SK-N-SH treated with all-trans-retinoic acid at 6 μM for 48 hours (cell line): ENCODE data around the gene BHMT2.

Experiments used
- GLIS3 ChIP-seq: fragments of 250-450 bp; sonication (Bioruptor Pico); IDR thresholded peaks from 2 replicates; pipeline ENCODE4 v1.5.0; 2020; ENCODE audit warnings: mild to moderate bottlenecking, moderate library complexity
- POU6F1 ChIP-seq: fragments of 250-450 bp; sonication (Bioruptor Pico); IDR thresholded peaks from 2 replicates; pipeline ENCODE4 v1.8.0; 2021; ENCODE audit warnings: low read depth, mild to moderate bottlenecking, moderate library complexity, borderline replicate concordance
- ZC3H10 ChIP-seq: fragments of 250-450 bp; sonication (Bioruptor Pico); IDR thresholded peaks from 2 replicates; pipeline ENCODE4 v1.5.1; 2021; ENCODE audit warnings: mild to moderate bottlenecking, moderate library complexity

GRCh38 chr5:79081779-79082178, 12.2 kb downstream of the BHMT2 start:
- no peak for TF ChIP-seq ZC3H10
- no peak for TF ChIP-seq POU6F1
- no peak for TF ChIP-seq GLIS3 (CRISPR knock-in tag)
